Vagina (tissue), 2 donors: Measurements from ENCODE around the gene PSAPL1. TPM values are rescaled to one million over a fixed set of nuclear protein-coding genes. Genes with fewer than 3 reads are reported as not detected.

ENCODE experiments used
- DNase-seq, 2 donors: peaks; one replicate each; pipeline ENCODE4 v3.0.0-alpha.2; 2017; ENCODE audit errors: extremely low spot score in 2 of 2
- H3K27ac ChIP-seq: fragments of 200-600 bp; sonication (generic); one replicate; pipeline ENCODE4 v1.5.1; 2019
- H3K27me3 ChIP-seq: fragments of 200-600 bp; sonication (generic); one replicate; pipeline ENCODE4 v1.5.1; 2019
- H3K36me3 ChIP-seq, 2 donors: fragments of 200-600 bp; sonication (generic); one replicate each; pipeline ENCODE4 v1.5.1; 2017 to 2019
- H3K4me1 ChIP-seq: fragments of 200-600 bp; sonication (generic); one replicate; pipeline ENCODE4 v1.5.1; 2019
- H3K4me3 ChIP-seq, 2 donors: fragments of 200-600 bp; sonication (generic); 1 replicate in 1 of 2; 2 replicates in 1 of 2; pipeline ENCODE4 v1.5.1; 2016 to 2019
- H3K9me3 ChIP-seq: fragments of 200-600 bp; sonication (generic); one replicate; pipeline ENCODE4 v1.5.1; 2019
- CTCF ChIP-seq, 3 experiments: fragments of 450-650 bp in 2 of 3; fragments of 200-600 bp in 1 of 3; sonication (generic) in 1 of 3; IDR thresholded peaks; one replicate each; pipeline ENCODE4 v1.5.1; 2017 to 2019; ENCODE audit warnings: antibody characterized with exemption in 3 of 3, mild to moderate bottlenecking in 2 of 3, moderate library complexity in 2 of 3
- POLR2A ChIP-seq, 2 donors: fragments of 450-650 bp; IDR thresholded peaks; one replicate each; pipeline ENCODE4 v1.6.1; 2017; ENCODE audit warnings: antibody characterized with exemption in 2 of 2, mild to moderate bottlenecking in 2 of 2, moderate library complexity in 2 of 2
- POLR2AphosphoS5 ChIP-seq, 2 donors: sonication (generic); formaldehyde crosslinking; IDR thresholded peaks; one replicate each; pipeline ENCODE4 v1.9.0; 2017; ENCODE audit warnings: antibody characterized with exemption in 2 of 2, mild to moderate bottlenecking in 2 of 2, low read depth in 1 of 2; ENCODE audit not compliant: insufficient read depth in 1 of 2
- intact Hi-C: fragments of 100-400 bp; cut with DNase I; formaldehyde crosslinking; loops from one replicate; pipeline ENCODE4 v1.15.1; 2023
- total RNA-seq: library from RNA; depleted of rRNA; stranded (reverse); fragments of >200 nt; gene quantifications from one replicate; pipeline ENCODE4 v1.2.3, GENCODE V29; 2016

The PSAPL1 gene
- total RNA-seq, 1 donor from 2014 or later = not detected

- Histone ChIP-seq H3K27me3 (no peaks in the 10 kb centered on the region), H3K9me3 (no peaks in the 10 kb centered on the region), H3K27ac (no peak overlapping the region), H3K4me1 (no peaks in the 10 kb centered on the region), H3K36me3 (no peaks in the 10 kb centered on the region), H3K4me3 (no peak overlapping the region)
- DNase-seq = peak in 1 of 2 donors; percentile 83
- TF ChIP-seq POLR2A (IDR thresholded peaks at IDR 0.05) (no peak), CTCF (IDR thresholded peaks at IDR 0.05) (no peak), POLR2AphosphoS5 (IDR thresholded peaks at IDR 0.05; ENCODE audit: insufficient read depth in 1 of 2, low read depth in 1 of 2) (no peak)
- intact Hi-C loops = no loop called here
Observed at GRCh38 chr4:7398104-7398423, 36.7 kb downstream of the PSAPL1 start.

- no peak overlapping the region for H3K27ac ChIP-seq
- no peaks in the 10 kb centered on the region for H3K9me3 ChIP-seq
- peak in 1 of 2 donors; percentile 71 for DNase-seq
Observed at GRCh38 chr4:7397206-7398103, 37.3 kb downstream of the PSAPL1 start.

GRCh38 chr4:7396186-7396910, 38.4 kb downstream of the PSAPL1 start:
- Histone ChIP-seq H3K27ac (no peak overlapping the region), H3K36me3 (no peaks in the 10 kb centered on the region), H3K4me1 (no peaks in the 10 kb centered on the region), H3K9me3 (no peaks in the 10 kb centered on the region), H3K27me3 (no peaks in the 10 kb centered on the region), H3K4me3 (no peak overlapping the region)
- intact Hi-C loops = no loop called here
- DNase-seq = peak; percentile 25 to 32
- TF ChIP-seq POLR2AphosphoS5 (IDR thresholded peaks at IDR 0.05; ENCODE audit: insufficient read depth in 1 of 2, low read depth in 1 of 2) = no peak
- TF ChIP-seq POLR2A (IDR thresholded peaks at IDR 0.05) = no peak
- TF ChIP-seq CTCF (IDR thresholded peaks at IDR 0.05) = no peak

More at GRCh38 chr4:7397206-7398103, 37.3 kb downstream of the PSAPL1 start:
- Histone ChIP-seq H3K36me3 (no peaks in the 10 kb centered on the region), H3K4me1 (no peaks in the 10 kb centered on the region), H3K27me3 (no peaks in the 10 kb centered on the region), H3K4me3 (no peak overlapping the region)
- intact Hi-C loops = no loop called here
- TF ChIP-seq POLR2AphosphoS5 (IDR thresholded peaks at IDR 0.05; ENCODE audit: insufficient read depth in 1 of 2, low read depth in 1 of 2) (no peak), POLR2A (IDR thresholded peaks at IDR 0.05) (no peak), CTCF (IDR thresholded peaks at IDR 0.05) (no peak)

- H3K4me1 ChIP-seq = no peaks in the 10 kb centered on the region
- peak; percentile 54 to 64 for DNase-seq
- no peak for TF ChIP-seq POLR2AphosphoS5 (IDR thresholded peaks at IDR 0.05; ENCODE audit: insufficient read depth in 1 of 2, low read depth in 1 of 2)
- H3K4me3 ChIP-seq = no peak overlapping the region
- no peaks in the 10 kb centered on the region for H3K36me3 ChIP-seq
- H3K27me3 ChIP-seq = no peaks in the 10 kb centered on the region
- intact Hi-C loops = no loop called here
- H3K9me3 ChIP-seq = no peaks in the 10 kb centered on the region
- H3K27ac ChIP-seq = no peak overlapping the region
Observed at GRCh38 chr4:7395645-7396044, 39.1 kb downstream of the PSAPL1 start.

GRCh38 chr4:7394681-7395451, 39.9 kb downstream of the PSAPL1 start:
- Histone ChIP-seq H3K4me3 (no peak overlapping the region), H3K36me3 (no peaks in the 10 kb centered on the region), H3K9me3 (no peaks in the 10 kb centered on the region), H3K27me3 (no peaks in the 10 kb centered on the region), H3K27ac (no peak overlapping the region), H3K4me1 (no peaks in the 10 kb centered on the region)
- DNase-seq = peak; percentile 60 to 79
- TF ChIP-seq POLR2AphosphoS5 (IDR thresholded peaks at IDR 0.05; ENCODE audit: insufficient read depth in 1 of 2, low read depth in 1 of 2) = no peak
- no peak for TF ChIP-seq POLR2A (IDR thresholded peaks at IDR 0.05)
- TF ChIP-seq CTCF (IDR thresholded peaks at IDR 0.05) = no peak
- intact Hi-C loops = no loop called here
